Stimulated activated naive CD8-positive, alpha-beta T cell treated with anti-CD3 and anti-CD28 coated beads, Interleukin-15, amount 100 ng/mL, for 72 hours (primary cell): ENCODE results near the gene MPHOSPH8.
"Not testable (repeated sequence)": the region's sequence is repeated elsewhere in the genome, so short reads cannot be mapped to it uniquely, and the experiment has no call there.

Experiments
- ATAC-seq: fragments of 150-1000 bp; cut with Tn5 transposase; 2 replicates; pipeline ENCODE4 v1.10.0; 2021; ENCODE audit warnings: mild to moderate bottlenecking, moderate library complexity
- DNase-seq, 2 donors: peaks; one replicate each; pipeline ENCODE4 v3.0.0; 2021 to 2022
- H3K27ac Mint-ChIP-seq, 2 donors: one replicate each; pipeline ENCODE4 v1.8.0; 2022; ENCODE audit warnings: mild to moderate bottlenecking in 2 of 2, mixed read lengths in 2 of 2, moderate library complexity in 2 of 2
- H3K27me3 Mint-ChIP-seq: one replicate; pipeline ENCODE4 v1.8.0; 2022; ENCODE audit warnings: mixed read lengths
- H3K4me1 Mint-ChIP-seq: one replicate; pipeline ENCODE4 v1.8.0; 2022; ENCODE audit warnings: mild to moderate bottlenecking, mixed read lengths
- H3K4me3 Mint-ChIP-seq, 2 donors: one replicate each; pipeline ENCODE4 v1.8.0; 2022; ENCODE audit warnings: mild to moderate bottlenecking in 2 of 2, mixed read lengths in 2 of 2, moderate library complexity in 1 of 2
- H3K9me3 Mint-ChIP-seq, 2 donors: one replicate each; pipeline ENCODE4 v1.8.0; 2022; ENCODE audit warnings: mixed read lengths in 2 of 2

Gene MPHOSPH8

GRCh38 chr13:19663416-19663979 is 30.0 kb downstream of the MPHOSPH8 start:
- ATAC-seq: no peak
- DNase-seq: no peak
- no peaks in the 10 kb centered on the region for H3K27me3 Mint-ChIP-seq
- H3K4me3 Mint-ChIP-seq: no peak overlapping the region
- no peaks in the 10 kb centered on the region for H3K9me3 Mint-ChIP-seq
- peaks cover 19% of the 10 kb centered on the region for H3K4me1 Mint-ChIP-seq
- peak overlapping the region; percentile 46 to 80 for H3K27ac Mint-ChIP-seq

DNA sequence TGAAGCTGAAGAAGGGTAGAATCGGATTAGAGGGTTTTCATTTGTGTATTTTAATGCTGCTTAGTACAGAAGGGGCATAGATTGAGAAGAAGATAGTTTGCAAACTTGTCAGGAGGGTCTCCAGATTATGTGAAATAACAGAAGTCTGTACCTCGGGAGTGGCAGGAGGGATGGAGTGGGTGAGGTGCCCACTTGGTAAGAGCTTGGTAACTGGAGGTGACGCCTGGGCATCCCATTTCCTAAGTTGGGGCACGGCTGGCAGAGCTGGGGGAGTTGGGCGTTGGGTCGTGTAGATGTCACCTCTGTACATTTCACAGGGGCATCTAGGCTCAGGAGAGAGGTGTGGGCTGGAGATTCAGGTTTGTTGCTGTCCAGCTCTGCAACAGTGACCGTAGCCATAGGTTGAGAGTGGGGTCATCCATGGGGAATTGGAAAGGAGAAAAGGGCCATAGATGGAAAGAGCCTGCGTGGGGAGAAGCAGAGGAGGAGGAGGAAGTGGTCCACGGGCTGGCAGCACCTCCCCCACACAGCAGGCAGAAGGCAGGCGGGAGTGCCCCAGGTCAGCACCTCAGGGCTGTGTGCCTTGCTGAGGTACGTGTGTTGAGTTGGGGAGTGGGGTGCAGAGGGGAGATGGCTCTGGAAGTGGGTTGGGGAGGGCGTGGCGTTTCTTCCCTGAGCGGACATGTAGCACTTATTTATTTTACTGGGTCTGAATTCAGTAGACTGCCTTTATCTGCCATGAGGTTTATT is 31.2 kb downstream of the MPHOSPH8 start:
- no peak overlapping the region for H3K4me3 Mint-ChIP-seq
- no peaks in the 10 kb centered on the region for H3K27me3 Mint-ChIP-seq
- peak overlapping the region; percentile 76 to 89 for H3K27ac Mint-ChIP-seq
- peaks cover 19% of the 10 kb centered on the region for H3K4me1 Mint-ChIP-seq
- H3K9me3 Mint-ChIP-seq: no peaks in the 10 kb centered on the region
- ATAC-seq: peak; percentile 45
- DNase-seq: no peak

DNA sequence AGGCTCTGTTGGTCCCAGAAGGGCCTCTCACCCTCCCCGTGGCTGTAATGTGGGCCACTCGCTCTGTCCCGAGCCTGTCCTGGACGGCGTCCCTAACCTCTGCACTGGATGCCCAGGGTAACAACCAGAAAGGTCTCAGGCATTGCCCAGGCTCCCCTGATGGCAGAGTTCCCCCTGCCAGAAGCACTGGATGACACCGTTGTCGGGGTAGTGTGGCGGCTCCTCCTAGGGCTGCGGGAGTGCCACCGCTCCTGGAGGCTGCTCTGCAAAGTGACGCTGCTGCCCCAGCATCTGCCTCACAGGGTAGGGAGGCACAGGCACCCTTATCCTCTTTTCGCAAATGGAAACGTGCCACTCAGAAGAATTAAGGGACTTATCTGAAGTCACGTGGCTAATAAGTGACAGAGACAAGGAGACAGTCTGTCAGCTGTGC is 32.0 kb downstream of the MPHOSPH8 start:
- DNase-seq (no peak), ATAC-seq (peak; percentile 32)
- Mint-ChIP-seq H3K9me3 (no peaks in the 10 kb centered on the region), H3K27ac (peak overlapping the region in 1 of 2 donors; percentile 61), H3K4me3 (no peak overlapping the region), H3K27me3 (no peaks in the 10 kb centered on the region), H3K4me1 (peaks cover 19% of the 10 kb centered on the region)

DNA sequence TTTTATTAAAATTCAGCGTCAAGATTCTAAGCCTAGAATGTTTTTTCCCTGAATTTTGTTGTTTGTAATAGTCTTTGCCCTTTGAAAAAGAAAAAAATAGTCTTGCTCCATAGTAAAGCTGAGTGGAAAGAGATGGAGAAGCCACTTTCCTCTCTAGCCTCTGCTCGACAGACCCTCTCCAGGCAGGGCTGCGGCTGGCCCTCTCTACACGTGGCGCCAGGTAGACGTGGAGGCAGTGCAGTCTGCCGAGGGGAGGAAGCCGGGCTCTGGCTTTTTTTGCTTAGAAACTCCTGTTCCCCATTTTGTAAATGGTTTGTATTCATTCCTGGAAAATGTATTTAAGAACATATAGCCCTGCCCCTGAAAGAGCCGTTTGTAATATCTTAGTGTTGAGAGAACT is 35.3 kb downstream of the MPHOSPH8 start:
- Mint-ChIP-seq H3K27ac (peak overlapping the region in 1 of 2 donors; percentile 63), H3K4me3 (no peak overlapping the region), H3K9me3 (no peaks in the 10 kb centered on the region), H3K4me1 (peaks cover 12% of the 10 kb centered on the region), H3K27me3 (no peaks in the 10 kb centered on the region)
- no peak for ATAC-seq
- DNase-seq: no peak

DNA sequence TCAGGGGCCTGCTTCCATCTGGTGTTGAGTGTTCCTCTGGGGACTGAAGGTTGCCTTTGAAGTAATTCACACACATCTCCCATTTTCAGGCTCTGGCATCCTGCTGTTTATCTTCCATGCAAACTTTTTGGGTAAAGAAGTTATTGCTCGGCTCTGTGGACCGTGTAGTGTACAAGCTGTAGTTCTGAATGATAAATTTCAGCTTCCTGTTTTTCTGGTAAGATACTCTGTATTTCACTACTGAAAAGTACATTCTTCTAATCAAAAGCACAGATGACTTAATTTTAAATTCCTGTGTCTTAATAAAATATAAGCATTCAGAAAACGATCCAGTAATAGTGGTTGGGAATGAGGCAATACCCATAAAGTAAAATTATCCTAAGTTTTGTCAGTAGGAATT is 36.7 kb downstream of the MPHOSPH8 start:
- Mint-ChIP-seq H3K27ac (peak overlapping the region in 1 of 2 donors; percentile 78), H3K4me1 (peaks cover under 1% of the 10 kb centered on the region), H3K4me3 (no peak overlapping the region), H3K27me3 (no peaks in the 10 kb centered on the region), H3K9me3 (no peaks in the 10 kb centered on the region)
- ATAC-seq: no peak
- DNase-seq: no peak

- H3K27me3 Mint-ChIP-seq: no peaks in the 10 kb centered on the region
- peak overlapping the region in 1 of 2 donors; percentile 89 for H3K27ac Mint-ChIP-seq
- ATAC-seq: no peak
- no peak overlapping the region for H3K4me3 Mint-ChIP-seq
- no peaks in the 10 kb centered on the region for H3K9me3 Mint-ChIP-seq
- peaks cover 8% of the 10 kb centered on the region for H3K4me1 Mint-ChIP-seq
- no peak for DNase-seq
These were observed 39.5 kb downstream of the MPHOSPH8 start for GRCh38 chr13:19672990-19673389.

DNA sequence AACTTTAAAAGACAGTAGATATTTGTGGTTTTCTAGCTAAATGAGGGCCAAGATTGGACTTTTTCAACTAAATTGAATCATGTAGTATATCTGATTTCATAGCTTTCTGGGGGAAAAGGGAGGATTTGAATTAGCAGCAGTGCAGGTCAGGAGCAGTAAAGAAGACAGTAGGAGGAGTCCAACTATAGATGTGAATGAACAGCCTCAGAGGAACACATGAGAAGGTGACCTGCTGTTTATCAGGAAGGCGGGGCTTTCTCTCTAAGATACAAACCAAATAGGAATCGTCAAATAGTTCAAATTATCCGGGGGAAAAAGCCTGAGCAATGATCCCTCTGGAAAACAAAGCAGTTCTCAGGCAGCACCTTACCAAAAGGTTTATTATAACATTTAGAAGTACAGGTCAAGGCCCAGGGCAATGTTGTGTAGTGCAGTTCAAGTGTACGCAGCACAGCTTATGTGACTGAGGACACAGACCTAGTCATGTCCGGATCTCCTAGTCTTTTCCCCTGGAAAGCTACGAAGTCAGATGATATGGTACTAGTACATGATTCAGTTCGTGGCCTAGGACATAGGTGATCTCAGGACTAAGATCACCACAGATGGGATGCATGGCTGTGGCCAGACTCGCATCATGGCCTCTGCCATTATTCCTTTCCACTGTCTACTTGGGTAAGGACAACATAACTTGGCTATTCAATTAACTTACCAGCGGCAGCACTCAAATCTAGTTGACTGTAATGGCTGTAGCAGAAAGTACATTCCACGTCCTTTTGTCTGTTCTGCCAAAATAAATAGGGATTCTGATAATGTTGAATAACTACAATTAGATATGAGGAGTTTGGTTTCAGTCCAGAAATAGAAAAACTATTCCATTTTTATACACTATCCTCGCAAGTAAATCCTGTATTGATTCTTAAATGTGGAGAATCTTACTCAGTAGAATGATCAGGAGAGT is 40.3 kb downstream of the MPHOSPH8 start:
- Mint-ChIP-seq H3K4me3 (no peak overlapping the region), H3K27ac (peak overlapping the region; percentile 25 to 28), H3K4me1 (peaks cover 10% of the 10 kb centered on the region)

DNA sequence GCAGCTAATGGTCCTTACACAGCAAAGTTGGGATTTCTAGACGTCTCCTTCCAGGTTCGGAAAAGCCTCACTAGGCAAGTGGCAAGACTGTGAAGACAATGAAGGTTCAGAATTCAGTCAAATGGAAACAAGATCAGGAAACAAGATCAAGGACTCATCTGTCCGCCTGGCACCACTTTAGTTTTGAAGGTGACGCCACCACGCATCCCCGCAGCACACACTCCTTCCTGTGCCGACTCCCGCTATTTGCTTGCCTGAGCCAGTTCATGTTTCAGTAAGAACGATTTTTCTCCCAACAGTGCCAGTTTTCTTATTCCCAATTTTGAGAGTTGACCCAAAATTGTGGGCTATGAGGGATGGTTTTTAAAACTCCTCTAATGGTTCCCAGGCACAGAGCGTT is 41.4 kb downstream of the MPHOSPH8 start:
- Mint-ChIP-seq H3K4me3 (no peak overlapping the region), H3K27ac (no peak overlapping the region), H3K4me1 (peaks cover 10% of the 10 kb centered on the region), H3K27me3 (no peaks in the 10 kb centered on the region), H3K9me3 (no peaks in the 10 kb centered on the region)
- DNase-seq (no peak), ATAC-seq (no peak)

More for the DNA sequence above, 40.3 kb downstream of the MPHOSPH8 start:
- no peak for DNase-seq
- Mint-ChIP-seq H3K27me3 (no peaks in the 10 kb centered on the region), H3K9me3 (no peaks in the 10 kb centered on the region)
- no peak for ATAC-seq

GRCh38 chr13:19676168-19676567 is 42.7 kb downstream of the MPHOSPH8 start:
- no peaks in the 10 kb centered on the region for H3K9me3 Mint-ChIP-seq
- no peak for DNase-seq
- no peak overlapping the region for H3K4me3 Mint-ChIP-seq
- no peaks in the 10 kb centered on the region for H3K27me3 Mint-ChIP-seq
- ATAC-seq: no peak
- peaks cover 10% of the 10 kb centered on the region for H3K4me1 Mint-ChIP-seq
- peak overlapping the region in 1 of 2 donors; percentile 12 for H3K27ac Mint-ChIP-seq

DNA sequence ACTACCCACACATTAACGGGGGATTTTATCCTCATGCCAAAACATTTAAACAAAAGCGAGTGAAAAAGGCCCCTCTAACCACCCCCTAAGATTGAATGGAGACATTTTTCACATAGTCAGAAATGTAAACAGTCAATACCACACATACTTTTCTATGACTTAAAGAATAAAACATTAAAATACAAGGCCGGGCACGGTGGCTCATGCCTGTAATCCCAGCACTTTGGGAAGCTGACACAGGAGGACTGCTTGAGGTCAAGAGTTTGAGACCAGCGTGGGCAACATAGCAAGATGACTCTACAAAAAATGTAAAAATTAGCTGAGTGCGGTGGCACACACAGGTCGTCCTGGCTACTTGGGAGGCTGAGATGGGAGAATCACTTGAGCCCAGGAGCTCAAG is 47.3 kb downstream of the MPHOSPH8 start:
- Mint-ChIP-seq H3K27me3 (no peaks in the 10 kb centered on the region), H3K27ac (peak overlapping the region in 1 of 2 donors; percentile 30), H3K9me3 (no peaks in the 10 kb centered on the region), H3K4me1 (peaks cover 25% of the 10 kb centered on the region), H3K4me3 (no peak overlapping the region)
- no peak for ATAC-seq
- no peak for DNase-seq

DNA sequence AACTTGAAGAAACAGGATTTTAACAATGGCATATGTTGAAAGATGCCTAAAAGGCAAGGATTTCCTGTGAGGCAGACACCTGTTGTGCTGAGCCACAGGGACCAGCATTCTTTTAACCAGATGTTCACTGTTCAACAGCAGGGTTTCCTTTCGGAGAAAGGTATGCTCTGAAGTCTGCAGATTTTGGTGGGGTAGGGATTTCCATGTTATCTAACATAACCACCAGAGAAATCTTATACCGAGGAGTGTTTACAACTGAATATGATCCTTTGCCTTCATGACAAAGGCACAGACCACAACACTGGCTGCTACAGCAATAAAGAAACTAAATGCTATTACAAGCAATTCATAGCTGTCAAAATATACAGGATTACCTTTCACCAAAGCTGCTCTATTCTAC is 48.1 kb downstream of the MPHOSPH8 start:
- ATAC-seq: peak; percentile 91
- H3K27ac Mint-ChIP-seq: peak overlapping the region in 1 of 2 donors; percentile 6
- H3K4me3 Mint-ChIP-seq: no peak overlapping the region

GRCh38 chr13:19685034-19685433 is 51.6 kb downstream of the MPHOSPH8 start:
- no peak for ATAC-seq
- Mint-ChIP-seq H3K9me3 (no peaks in the 10 kb centered on the region), H3K4me1 (peaks cover 15% of the 10 kb centered on the region), H3K27me3 (no peaks in the 10 kb centered on the region), H3K27ac (no peak overlapping the region), H3K4me3 (no peak overlapping the region)
- DNase-seq: no peak

More for the DNA sequence above, 48.1 kb downstream of the MPHOSPH8 start:
- no peak for DNase-seq
- H3K9me3 Mint-ChIP-seq: no peaks in the 10 kb centered on the region
- H3K4me1 Mint-ChIP-seq: peaks cover 25% of the 10 kb centered on the region
- no peaks in the 10 kb centered on the region for H3K27me3 Mint-ChIP-seq

DNA sequence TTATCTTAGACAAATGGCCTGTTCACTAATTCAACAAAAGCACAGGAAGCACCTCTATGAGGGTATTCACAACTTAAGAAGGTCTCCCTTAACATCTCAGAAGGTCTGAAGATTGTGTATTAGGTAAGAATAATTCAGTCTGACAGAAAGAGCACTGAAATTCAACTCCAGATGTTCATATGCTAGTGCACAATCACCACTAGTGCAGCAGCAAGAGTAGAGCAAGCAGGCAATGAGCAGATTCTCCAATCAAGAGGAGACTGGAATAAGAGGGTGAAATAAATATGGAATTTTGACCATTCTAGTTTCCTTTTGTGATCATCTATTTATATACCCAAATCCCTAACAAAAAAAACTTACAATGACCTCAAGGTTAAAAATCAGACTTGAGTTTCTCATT is 52.0 kb downstream of the MPHOSPH8 start:
- peaks cover 15% of the 10 kb centered on the region for H3K4me1 Mint-ChIP-seq
- H3K27ac Mint-ChIP-seq: no peak overlapping the region
- ATAC-seq (no peak), DNase-seq (no peak)
- H3K27me3 Mint-ChIP-seq: no peaks in the 10 kb centered on the region
- no peak overlapping the region for H3K4me3 Mint-ChIP-seq
- H3K9me3 Mint-ChIP-seq: no peaks in the 10 kb centered on the region

DNA sequence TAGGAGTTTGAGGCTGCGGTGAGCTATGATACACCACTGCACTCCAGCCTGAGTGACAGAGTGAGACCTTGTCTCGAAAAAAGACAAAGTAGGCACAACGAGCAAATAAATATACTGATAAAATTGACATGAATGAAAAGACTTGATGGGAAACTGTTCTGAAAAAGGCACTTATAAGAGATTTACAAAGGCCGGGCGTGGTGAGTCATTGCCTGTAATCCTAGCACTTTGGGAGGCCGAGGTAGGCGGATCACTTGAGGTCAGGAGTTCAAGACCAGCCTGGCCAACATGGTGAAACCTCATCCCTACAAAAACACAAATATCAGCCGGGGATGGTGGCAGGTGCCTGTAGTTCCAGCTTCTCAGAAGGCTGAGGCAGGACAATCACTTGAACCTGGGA is 58.0 kb downstream of the MPHOSPH8 start:
- H3K27me3 Mint-ChIP-seq, DNase-seq, H3K9me3 Mint-ChIP-seq, ATAC-seq, H3K4me3 Mint-ChIP-seq, H3K4me1 Mint-ChIP-seq: not testable (repeated sequence)
- peak overlapping the region in 1 of 2 donors; percentile 54 for H3K27ac Mint-ChIP-seq

- H3K27me3 Mint-ChIP-seq: no peaks in the 10 kb centered on the region
- H3K4me3 Mint-ChIP-seq: no peak overlapping the region
- no peaks in the 10 kb centered on the region for H3K4me1 Mint-ChIP-seq
- DNase-seq: no peak
- peaks cover 0 to 4% of the 10 kb centered on the region in 2 donors for H3K9me3 Mint-ChIP-seq
- no peak overlapping the region for H3K27ac Mint-ChIP-seq
- ATAC-seq: no peak
These were observed 62.0 kb downstream of the MPHOSPH8 start for GRCh38 chr13:19695428-19695827.
